Measurements from ENCODE around the gene MEIOC.
"Not testable (repeated sequence)": the region's sequence is repeated elsewhere in the genome, so short reads cannot be mapped to it uniquely, and the experiment has no call there.

MEIOC gene

GRCh38 chr17:44655983-44656710 is at the start of gene MEIOC:
TSS of gene MEIOC (plus strand) at chr17:44656468. CDS start at chr17:44656614, 146 bp downstream.
- Mint-ChIP-seq H3K4me3 (peak within 1 kb of the TSS; percentile 68), H3K27me3 (peaks cover 19% of the 10 kb centered on the region), H3K9me3 (no peaks in the 10 kb centered on the region), H3K36me3 (no peaks in the 10 kb centered on the region), H3K27ac (no peak within 1 kb of the TSS), H3K4me1 (peaks cover 3% of the 10 kb centered on the region)
- ATAC-seq (ENCODE audit: low read depth) = peak; percentile 70
- DNase-seq (ENCODE audit: low spot score in 2 of 2) = peak in 1 of 2 donors; percentile 22

GRCh38 chr17:44606658-44607057 is 49.6 kb upstream of the MEIOC start:
- no peak overlapping the region for H3K4me3 Mint-ChIP-seq
- H3K27me3 Mint-ChIP-seq = peaks cover 17% of the 10 kb centered on the region
- H3K9me3 Mint-ChIP-seq = no peaks in the 10 kb centered on the region
- DNase-seq (ENCODE audit: low spot score in 2 of 2) = no peak
- H3K4me1 Mint-ChIP-seq = no peaks in the 10 kb centered on the region
- no peaks in the 10 kb centered on the region for H3K36me3 Mint-ChIP-seq
- no peak for ATAC-seq (ENCODE audit: low read depth)
- no peak overlapping the region for H3K27ac Mint-ChIP-seq

GRCh38 chr17:44607836-44608690 is 48.2 kb upstream of the MEIOC start:
- DNase-seq (ENCODE audit: low spot score in 2 of 2) (no peak), ATAC-seq (ENCODE audit: low read depth) (no peak)
- no peaks in the 10 kb centered on the region for H3K36me3 Mint-ChIP-seq
- H3K9me3 Mint-ChIP-seq = no peaks in the 10 kb centered on the region
- H3K27me3 Mint-ChIP-seq = peaks cover 19% of the 10 kb centered on the region
- H3K4me1 Mint-ChIP-seq = no peaks in the 10 kb centered on the region
- H3K4me3 Mint-ChIP-seq = no peak overlapping the region
- no peak overlapping the region for H3K27ac Mint-ChIP-seq

- H3K27ac Mint-ChIP-seq = no peak overlapping the region
- no peak for ATAC-seq (ENCODE audit: low read depth)
- no peak for DNase-seq (ENCODE audit: low spot score in 2 of 2)
- H3K27me3 Mint-ChIP-seq = peaks cover 19% of the 10 kb centered on the region
- H3K9me3 Mint-ChIP-seq = no peaks in the 10 kb centered on the region
- H3K36me3 Mint-ChIP-seq = no peaks in the 10 kb centered on the region
- H3K4me1 Mint-ChIP-seq = peaks cover under 1% of the 10 kb centered on the region
- H3K4me3 Mint-ChIP-seq = no peak overlapping the region
Measured at GRCh38 chr17:44608727-44609435, 47.4 kb upstream of the MEIOC start.

DNA sequence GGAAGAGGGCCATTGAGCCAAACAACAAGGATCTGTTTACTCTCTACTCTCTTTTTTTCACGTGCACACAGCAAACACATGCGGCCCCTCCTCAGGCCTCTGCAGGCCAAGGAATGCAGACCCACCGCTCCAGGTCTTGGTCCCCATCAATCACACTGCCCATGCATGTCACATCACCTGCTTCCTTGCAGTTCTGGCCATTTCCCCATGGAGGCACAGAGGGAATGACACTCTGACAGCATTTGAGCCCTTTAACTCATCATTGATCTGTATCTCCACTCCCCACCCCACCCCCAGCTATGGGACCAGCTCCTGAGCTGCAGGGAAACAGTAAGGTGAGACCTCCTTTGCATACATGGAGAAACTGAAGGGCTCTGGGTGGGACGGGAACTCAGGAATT is 45.9 kb upstream of the MEIOC start:
- no peaks in the 10 kb centered on the region for H3K9me3 Mint-ChIP-seq
- peaks cover 5% of the 10 kb centered on the region for H3K4me1 Mint-ChIP-seq
- H3K27me3 Mint-ChIP-seq = peaks cover 25% of the 10 kb centered on the region
- DNase-seq (ENCODE audit: low spot score in 2 of 2) (no peak), ATAC-seq (ENCODE audit: low read depth) (no peak)
- no peak overlapping the region for H3K27ac Mint-ChIP-seq
- H3K4me3 Mint-ChIP-seq = no peak overlapping the region
- H3K36me3 Mint-ChIP-seq = no peaks in the 10 kb centered on the region

GRCh38 chr17:44610871-44611270 is 45.4 kb upstream of the MEIOC start:
- Mint-ChIP-seq H3K27ac (no peak overlapping the region), H3K36me3 (no peaks in the 10 kb centered on the region), H3K4me1 (peaks cover 5% of the 10 kb centered on the region), H3K4me3 (no peak overlapping the region), H3K27me3 (peaks cover 21% of the 10 kb centered on the region), H3K9me3 (no peaks in the 10 kb centered on the region)
- no peak for ATAC-seq (ENCODE audit: low read depth)
- DNase-seq (ENCODE audit: low spot score in 2 of 2) = no peak

DNA sequence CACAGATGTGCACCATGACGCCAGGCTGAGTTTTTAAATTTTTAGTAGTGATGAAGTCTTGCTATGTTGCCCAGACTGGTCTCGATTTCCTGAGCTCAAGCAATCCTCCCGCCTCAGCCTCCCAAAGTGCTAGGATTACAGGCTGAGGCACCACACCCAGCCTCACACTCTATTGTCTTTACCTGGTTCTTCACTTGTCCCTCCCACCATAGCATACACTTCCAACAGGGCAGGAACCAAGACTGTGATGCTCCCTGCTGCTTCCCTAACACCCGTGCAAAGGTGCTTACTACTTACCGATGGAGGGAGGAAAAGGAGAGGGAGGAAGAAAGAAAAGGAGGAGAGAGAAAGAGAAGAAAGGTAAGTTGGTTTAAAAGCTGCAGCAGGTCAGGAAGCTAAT is 41.4 kb upstream of the MEIOC start:
- no peak overlapping the region for H3K4me3 Mint-ChIP-seq
- H3K27ac Mint-ChIP-seq = no peak overlapping the region
- peaks cover 1% of the 10 kb centered on the region for H3K36me3 Mint-ChIP-seq
- H3K27me3 Mint-ChIP-seq = peaks cover 23% of the 10 kb centered on the region
- no peak for ATAC-seq (ENCODE audit: low read depth)
- no peaks in the 10 kb centered on the region for H3K9me3 Mint-ChIP-seq
- H3K4me1 Mint-ChIP-seq = peaks cover 9% of the 10 kb centered on the region
- no peak for DNase-seq (ENCODE audit: low spot score in 2 of 2)

DNA sequence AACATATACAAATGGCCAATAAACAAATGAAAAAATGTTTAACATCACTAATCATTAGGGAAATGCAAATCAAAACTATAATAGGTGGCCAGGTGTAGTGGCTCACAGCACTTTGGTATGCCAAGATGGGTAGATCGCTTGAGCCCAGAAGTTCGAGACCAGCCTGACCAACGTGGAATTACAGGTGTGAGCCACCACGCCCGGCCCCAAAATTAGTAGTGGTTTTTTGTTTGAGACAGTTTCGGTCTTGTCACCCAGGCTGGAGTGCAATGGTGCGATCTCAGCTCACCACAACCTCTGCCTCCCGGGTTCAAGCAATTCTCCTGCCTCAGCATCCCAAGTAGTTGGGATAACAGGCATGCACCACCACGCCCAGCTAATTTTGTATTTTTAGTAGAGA is 37.6 kb upstream of the MEIOC start:
- H3K9me3 Mint-ChIP-seq; ATAC-seq (ENCODE audit: low read depth); H3K27ac Mint-ChIP-seq; H3K4me3 Mint-ChIP-seq; DNase-seq (ENCODE audit: low spot score in 2 of 2); H3K4me1 Mint-ChIP-seq; H3K36me3 Mint-ChIP-seq: not testable (repeated sequence)
- peaks cover 21% of the 10 kb centered on the region for H3K27me3 Mint-ChIP-seq

DNA sequence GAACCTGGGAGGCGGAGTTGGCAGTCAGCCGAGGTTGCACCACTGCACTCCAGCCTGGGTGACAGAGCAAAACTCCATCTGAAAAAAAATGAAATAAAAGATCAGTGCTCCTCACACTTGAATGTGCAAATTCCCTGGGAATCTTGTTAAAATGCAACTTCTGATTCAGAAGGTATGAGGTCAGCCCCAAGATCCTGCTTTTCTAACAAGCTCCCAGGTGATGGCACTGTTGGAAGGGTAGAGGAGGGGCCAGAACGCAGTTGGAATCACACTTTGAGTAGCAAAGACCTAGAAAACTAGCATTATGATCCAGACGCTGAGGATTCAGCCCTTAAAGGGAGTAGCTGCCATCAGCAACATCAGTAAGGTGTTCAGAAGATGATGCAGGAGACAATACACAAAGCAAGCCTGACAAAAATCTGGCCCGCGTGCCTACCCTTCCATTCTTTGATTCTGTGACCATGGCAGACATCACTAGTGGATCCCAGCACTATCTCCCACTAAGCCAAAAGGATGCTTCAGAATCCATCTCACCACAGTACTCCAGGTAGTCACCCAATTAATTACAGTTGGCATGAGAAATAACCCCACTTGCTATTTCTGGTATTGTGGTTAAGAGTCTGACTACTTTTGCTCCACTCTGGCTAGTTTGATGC is 33.1 kb upstream of the MEIOC start:
- DNase-seq (ENCODE audit: low spot score in 2 of 2) = no peak
- Mint-ChIP-seq H3K27ac (no peak overlapping the region), H3K36me3 (no peaks in the 10 kb centered on the region), H3K4me1 (peaks cover 7% of the 10 kb centered on the region), H3K9me3 (no peaks in the 10 kb centered on the region), H3K27me3 (peaks cover 7% of the 10 kb centered on the region), H3K4me3 (no peak overlapping the region)
- no peak for ATAC-seq (ENCODE audit: low read depth)

- ATAC-seq (ENCODE audit: low read depth) = no peak
- Mint-ChIP-seq H3K9me3 (no peaks in the 10 kb centered on the region), H3K36me3 (no peaks in the 10 kb centered on the region), H3K27ac (peak overlapping the region; percentile 93), H3K4me3 (peak overlapping the region; percentile 82), H3K4me1 (peaks cover 13% of the 10 kb centered on the region), H3K27me3 (peaks cover 2% of the 10 kb centered on the region)
- no peak for DNase-seq (ENCODE audit: low spot score in 2 of 2)
Measured at GRCh38 chr17:44627513-44628242, 28.6 kb upstream of the MEIOC start.

DNA sequence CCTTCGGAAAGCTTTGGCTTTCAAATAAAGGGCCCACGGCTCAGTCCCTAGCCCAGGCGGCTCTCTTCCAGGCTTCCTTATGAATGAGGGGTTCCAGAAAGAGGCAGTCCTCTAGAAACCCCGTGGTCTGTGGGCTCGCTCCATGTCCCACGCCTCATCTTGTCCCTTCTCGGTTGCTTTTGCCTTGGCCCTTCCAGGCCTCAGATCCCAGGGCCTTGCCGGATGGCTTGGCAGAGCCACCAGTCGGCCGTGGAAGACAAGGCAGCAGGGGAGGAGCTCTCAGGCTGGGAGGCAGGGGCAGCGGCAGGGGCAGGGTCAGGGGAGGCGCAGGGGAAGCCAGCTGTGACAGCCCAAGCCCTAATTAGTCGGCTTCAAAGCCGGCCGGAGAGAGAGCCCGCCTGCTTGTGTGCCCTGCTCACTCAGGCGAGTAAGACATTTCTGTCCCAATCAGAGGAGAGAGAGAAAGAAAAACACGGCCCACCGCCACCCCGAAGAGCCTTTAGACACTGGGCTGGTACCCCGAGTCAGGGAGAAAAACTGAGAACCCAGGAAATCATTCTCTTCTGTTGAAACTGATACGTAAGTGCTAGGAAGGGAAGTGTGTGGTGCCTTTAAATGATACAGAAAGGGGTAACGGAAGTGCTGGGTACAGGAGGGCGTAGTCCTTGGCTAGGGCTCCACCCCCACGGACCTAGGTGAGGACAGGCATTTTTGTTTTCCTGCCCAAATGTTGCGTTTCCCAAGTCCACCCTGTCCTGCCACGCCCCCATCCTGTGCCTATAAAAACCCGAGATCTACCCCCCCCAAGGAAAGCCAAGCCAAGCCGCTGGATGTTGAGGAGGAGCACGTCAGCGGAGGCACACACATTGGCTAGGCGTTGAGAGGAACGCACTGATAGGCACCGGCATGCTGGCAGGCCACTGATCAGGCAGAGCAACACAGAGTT is 27.8 kb upstream of the MEIOC start:
- no peaks in the 10 kb centered on the region for H3K9me3 Mint-ChIP-seq
- H3K36me3 Mint-ChIP-seq = no peaks in the 10 kb centered on the region
- H3K4me1 Mint-ChIP-seq = peaks cover 13% of the 10 kb centered on the region
- DNase-seq (ENCODE audit: low spot score in 2 of 2) (peak; percentile 37 to 38), ATAC-seq (ENCODE audit: low read depth) (peak; percentile 90)
- peak overlapping the region; percentile 93 for H3K27ac Mint-ChIP-seq
- H3K27me3 Mint-ChIP-seq = peaks cover under 1% of the 10 kb centered on the region
- peak overlapping the region; percentile 82 for H3K4me3 Mint-ChIP-seq

DNA sequence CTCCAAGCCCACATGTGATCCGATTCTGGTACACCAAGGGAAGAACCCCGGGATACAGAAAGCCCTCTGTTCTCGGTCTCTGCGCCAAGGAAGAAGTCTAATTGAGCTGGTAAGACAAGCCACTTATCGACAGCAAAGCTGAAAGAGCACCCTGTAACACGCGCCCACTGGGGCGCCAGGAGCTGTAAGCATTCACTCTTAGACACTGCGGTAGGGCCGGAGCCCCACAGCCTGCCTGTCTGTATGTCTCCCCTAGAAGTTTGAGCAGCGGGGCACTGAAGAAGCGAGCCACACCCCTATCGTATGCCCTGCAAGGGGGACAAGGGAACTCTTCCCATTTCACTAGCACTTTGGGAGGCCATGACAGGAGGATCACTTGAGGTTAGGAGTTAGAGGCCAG is 27.0 kb upstream of the MEIOC start:
- H3K4me1 Mint-ChIP-seq = peaks cover 13% of the 10 kb centered on the region
- H3K27ac Mint-ChIP-seq = no peak overlapping the region
- H3K4me3 Mint-ChIP-seq = no peak overlapping the region
- ATAC-seq (ENCODE audit: low read depth) (no peak), DNase-seq (ENCODE audit: low spot score in 2 of 2) (no peak)
- no peaks in the 10 kb centered on the region for H3K9me3 Mint-ChIP-seq
- H3K27me3 Mint-ChIP-seq = no peaks in the 10 kb centered on the region
- H3K36me3 Mint-ChIP-seq = no peaks in the 10 kb centered on the region
